GM21447 (cell line): ENCODE results near the gene DPYSL4.

Experiments
- ATAC-seq: cut with Tn5 transposase; IDR thresholded peaks from one replicate; pipeline ENCODE4 v1.9.1; 2021; ENCODE audit not compliant: unreplicated experiment

The DPYSL4 gene

GRCh38 chr10:132225073-132225848, 38.5 kb downstream of the DPYSL4 start:
- ATAC-seq, result no peak

GRCh38 chr10:132225849-132226205, 39.1 kb downstream of the DPYSL4 start:
- ATAC-seq, result no peak

GRCh38 chr10:132226586-132227405, 40.0 kb downstream of the DPYSL4 start:
- ATAC-seq, result no peak

GRCh38 chr10:132227851-132228390, 41.2 kb downstream of the DPYSL4 start:
- no peak for ATAC-seq

GRCh38 chr10:132228616-132229015, 41.9 kb downstream of the DPYSL4 start:
- ATAC-seq, result no peak

GRCh38 chr10:132229096-132229495, 42.3 kb downstream of the DPYSL4 start:
- no peak for ATAC-seq

GRCh38 chr10:132229834-132230556, 43.2 kb downstream of the DPYSL4 start:
- ATAC-seq, result no peak

- ATAC-seq, result no peak
These were observed 43.9 kb downstream of the DPYSL4 start for GRCh38 chr10:132230557-132231210.

- no peak for ATAC-seq
These were observed 44.9 kb downstream of the DPYSL4 start for GRCh38 chr10:132231656-132232022.

GRCh38 chr10:132232023-132232951, 45.5 kb downstream of the DPYSL4 start:
- no peak for ATAC-seq

- no peak for ATAC-seq
These were observed 46.2 kb downstream of the DPYSL4 start for GRCh38 chr10:132232981-132233380.

GRCh38 chr10:132233501-132234085, 46.8 kb downstream of the DPYSL4 start:
- no peak for ATAC-seq

- no peak for ATAC-seq
These were observed 48.1 kb downstream of the DPYSL4 start for GRCh38 chr10:132234860-132235259.

GRCh38 chr10:132236161-132236560, 49.4 kb downstream of the DPYSL4 start:
- ATAC-seq, result no peak

- ATAC-seq, result no peak
These were observed 50.1 kb downstream of the DPYSL4 start for GRCh38 chr10:132236881-132237280.

GRCh38 chr10:132237396-132237795, 50.6 kb downstream of the DPYSL4 start:
- ATAC-seq, result no peak

GRCh38 chr10:132237871-132238270, 51.1 kb downstream of the DPYSL4 start:
- ATAC-seq, result no peak

- no peak for ATAC-seq
These were observed 51.8 kb downstream of the DPYSL4 start for GRCh38 chr10:132238371-132239125.
